ENCODE measurements around the gene ABHD2.
"Not testable (repeated sequence)": the region's sequence is repeated elsewhere in the genome, so short reads cannot be mapped to it uniquely, and the experiment has no call there.

- TF ChIP-seq CTCF (conservative IDR thresholded peaks at IDR 0.05; ENCODE audit: low read length); EZH2phosphoT487 (IDR thresholded peaks at IDR 0.05; ENCODE audit: borderline replicate concordance, low read depth, low read length): not testable (repeated sequence)
Measured at GRCh38 chr15:89086390-89086789, 1.9 kb upstream of the ABHD2 start.

All from OCI-LY7 (cell line).